Measurements from ENCODE around the gene SPAG17.

SPAG17 gene

DNA sequence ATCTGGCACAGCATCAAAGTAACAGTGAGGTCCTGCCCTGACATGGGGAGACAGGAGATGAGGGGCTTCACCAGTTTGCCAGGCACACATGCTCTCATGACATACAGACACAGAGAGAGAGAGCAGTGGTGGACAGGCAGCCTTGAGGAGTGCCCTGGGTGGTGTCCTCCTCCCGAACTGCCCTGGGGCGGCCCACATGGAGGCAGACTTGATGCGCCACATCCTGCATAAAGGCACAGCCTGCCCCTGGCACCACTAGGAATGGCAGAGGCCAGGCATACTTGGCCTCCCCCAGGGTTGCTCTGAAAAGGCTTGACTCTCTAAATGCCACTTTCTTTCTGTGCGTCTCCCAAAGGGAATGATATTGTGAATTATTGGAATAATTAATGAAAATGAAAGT, 67.5 kb downstream of the SPAG17 start:
- DNase-seq, result no peak

DNA sequence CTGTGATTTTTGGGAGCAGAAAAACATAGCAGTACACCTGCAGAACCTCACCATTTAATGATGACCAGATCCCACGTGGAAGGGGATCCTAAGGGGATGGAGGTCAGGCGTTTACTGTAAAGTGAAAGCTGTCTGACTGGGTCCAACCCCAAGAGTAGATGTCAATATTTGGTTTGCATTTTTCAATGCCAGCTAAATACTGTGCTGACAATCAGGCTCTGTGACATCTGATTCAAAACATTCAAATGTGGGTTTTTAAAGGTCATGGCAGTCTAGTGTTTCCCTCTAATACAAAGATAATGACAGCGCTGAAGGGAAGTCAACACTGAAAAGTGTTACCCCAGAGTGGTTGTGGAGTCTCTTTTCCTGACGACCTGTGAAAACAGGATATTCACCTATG, 68.1 kb downstream of the SPAG17 start:
- no peak for DNase-seq

DNA sequence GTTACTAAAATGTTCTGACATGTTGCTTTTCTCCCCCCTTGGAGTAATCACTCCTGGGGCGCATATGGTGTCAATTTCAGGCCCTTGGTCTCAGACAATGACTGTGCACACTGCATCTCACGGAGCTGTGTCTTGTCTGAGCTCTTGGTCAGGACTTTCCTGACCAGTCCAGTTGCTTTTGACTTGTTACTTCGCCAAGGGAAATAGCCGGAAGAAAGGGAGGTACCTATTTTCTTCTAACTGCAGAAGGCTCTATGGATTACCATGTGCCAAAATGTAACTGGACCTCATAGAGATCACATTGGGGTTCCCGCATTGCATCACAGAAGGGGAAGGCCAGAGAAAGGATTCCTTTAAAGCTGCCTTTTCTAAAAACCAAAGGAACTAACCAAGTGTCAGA, 68.6 kb downstream of the SPAG17 start:
- DNase-seq, result no peak

DNA sequence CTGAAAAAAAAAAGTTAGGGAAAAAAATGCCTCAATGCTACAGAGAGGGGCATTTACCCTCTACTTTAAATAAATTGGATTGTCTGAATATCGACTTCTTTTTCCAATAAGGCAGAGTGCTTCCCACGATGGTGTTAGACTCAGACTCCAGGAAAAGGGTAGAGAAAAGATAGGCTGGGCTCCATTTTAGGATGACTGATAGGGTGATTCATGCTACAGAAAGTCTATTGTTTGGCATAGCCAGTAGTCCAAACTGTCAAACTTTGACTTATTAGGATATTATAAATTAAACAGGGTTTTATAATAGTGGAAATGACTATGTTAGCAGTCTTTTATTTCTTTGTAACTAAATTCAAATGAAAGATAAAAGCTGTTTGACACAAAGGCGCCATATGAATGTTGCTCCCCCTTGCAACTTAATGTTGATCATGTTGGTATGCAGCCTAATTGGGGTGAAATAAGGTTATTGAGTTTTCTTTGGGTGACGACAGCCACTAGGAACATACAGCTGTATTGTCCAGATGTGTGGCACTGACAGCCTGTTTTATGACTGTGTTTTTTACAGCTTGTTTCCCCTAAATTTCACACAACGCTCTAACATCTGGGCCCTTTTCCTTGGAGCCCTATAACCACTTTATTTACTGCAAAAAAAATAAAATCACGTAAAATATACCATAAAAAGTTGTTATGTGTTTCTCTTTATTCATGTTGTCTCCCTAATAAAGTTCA, 69.3 kb downstream of the SPAG17 start:
- no peak for DNase-seq

DNA sequence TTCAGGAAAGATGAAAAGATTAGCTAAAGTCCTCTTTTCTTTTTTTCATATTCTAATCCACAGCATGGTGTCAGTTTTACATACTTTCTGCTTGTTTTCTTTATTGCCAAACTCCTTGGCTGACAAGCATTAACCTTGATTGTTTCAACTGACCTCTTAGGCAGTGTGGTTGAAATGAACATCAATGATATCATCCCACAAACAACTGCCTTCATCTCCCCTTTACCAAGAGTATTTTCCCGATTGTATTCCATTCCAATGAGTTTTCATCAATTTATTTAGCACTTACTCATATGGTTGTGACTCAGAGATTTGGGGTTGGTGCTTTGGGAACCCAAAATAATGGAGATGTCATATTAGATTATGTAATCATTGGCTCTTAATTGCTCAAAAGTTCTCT, 71.8 kb downstream of the SPAG17 start:
- DNase-seq, result no peak

DNA sequence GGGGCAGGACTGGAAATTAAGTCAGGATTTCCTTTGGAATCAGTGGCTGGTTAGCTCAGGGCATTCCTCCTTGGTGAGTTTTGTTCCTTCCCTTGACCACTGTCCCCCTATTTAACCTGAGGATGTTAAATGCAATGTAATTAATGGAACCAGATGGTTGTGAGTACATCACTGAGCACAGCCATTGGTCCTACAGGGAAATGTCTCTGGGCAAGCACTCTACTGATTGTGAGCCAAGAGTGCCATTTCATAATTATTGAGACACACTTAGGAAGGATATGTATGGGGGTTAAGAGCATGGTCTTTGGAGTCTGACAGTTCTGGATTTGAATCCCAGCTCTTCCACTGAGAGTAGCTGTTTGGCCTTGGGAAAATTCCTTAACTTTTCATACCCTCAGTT, 74.4 kb downstream of the SPAG17 start:
- no peak for DNase-seq

DNA sequence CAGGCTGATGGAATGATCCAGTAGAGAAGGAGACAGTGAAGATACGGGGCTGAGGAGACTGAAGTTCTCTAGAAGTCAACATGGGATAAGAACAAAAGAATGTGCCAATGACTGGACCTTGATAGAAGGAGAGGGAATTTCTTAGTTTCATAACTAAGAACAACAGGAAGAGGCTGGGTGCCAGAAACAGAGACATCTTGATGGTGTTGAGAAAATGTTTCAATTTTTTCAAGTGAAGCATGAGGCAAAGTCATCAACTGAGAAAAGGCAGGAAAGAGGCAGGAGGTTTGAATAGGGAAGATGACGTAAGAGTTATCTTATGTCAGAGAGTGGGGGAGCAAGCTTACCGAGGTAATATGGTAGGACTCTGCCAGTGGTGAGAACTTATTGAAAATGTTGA, 80.1 kb downstream of the SPAG17 start:
- DNase-seq, result no peak

DNA sequence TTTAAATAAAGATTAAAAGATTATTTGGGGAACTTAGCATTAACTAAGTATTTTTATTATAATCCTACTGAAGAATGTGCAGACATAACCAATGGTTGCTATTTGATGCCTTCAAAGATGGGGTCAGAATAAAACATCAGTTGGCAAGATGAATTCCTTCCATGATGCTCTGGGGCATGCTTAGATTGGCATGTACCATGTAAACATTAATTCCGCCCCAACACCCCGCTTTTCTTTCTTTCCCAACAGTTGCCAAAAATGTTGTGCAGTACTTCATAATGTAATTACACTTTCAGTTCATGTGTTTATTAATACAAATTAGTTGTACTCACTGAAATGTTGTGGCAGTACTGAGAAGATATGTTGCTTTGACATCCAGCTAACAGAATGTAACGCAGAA, 82.6 kb downstream of the SPAG17 start:
- no peak for DNase-seq

DNA sequence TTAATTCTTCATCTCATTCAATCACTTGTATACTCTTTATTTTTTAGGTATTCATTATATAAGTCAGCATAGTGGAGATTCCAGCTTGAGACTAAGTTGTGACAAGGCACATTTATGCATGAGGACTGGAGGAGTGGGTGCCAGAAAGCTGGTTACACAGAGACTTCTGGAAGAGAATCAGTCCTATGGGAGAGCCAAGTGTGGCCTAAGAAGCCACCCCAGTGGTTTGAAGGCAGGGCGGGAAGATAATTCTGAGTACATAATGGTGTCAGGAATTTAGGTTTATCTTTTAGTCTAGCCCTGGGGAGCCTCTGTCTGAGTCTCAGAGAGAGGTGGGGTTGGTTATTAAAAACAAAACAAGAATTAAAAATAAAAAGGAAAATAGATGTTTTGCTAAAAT, 83.0 kb downstream of the SPAG17 start:
- DNase-seq, result no peak

DNA sequence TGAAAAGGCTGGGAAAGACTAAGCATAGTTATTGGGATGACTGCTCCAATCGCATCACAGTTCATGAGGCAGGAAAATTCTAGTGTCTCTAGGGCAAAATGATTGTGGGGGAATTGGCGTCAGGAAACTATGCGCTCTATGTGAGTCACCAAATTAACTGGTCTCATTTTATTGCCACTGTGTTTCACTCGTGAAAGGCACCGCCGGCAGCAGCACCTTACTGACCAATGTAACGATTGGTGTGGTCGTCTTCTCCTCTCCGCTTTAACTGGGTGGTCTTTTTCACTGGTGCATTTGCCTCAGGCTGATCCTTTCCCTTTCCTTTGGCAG, 83.5 kb downstream of the SPAG17 start:
- no peak for DNase-seq

DNA sequence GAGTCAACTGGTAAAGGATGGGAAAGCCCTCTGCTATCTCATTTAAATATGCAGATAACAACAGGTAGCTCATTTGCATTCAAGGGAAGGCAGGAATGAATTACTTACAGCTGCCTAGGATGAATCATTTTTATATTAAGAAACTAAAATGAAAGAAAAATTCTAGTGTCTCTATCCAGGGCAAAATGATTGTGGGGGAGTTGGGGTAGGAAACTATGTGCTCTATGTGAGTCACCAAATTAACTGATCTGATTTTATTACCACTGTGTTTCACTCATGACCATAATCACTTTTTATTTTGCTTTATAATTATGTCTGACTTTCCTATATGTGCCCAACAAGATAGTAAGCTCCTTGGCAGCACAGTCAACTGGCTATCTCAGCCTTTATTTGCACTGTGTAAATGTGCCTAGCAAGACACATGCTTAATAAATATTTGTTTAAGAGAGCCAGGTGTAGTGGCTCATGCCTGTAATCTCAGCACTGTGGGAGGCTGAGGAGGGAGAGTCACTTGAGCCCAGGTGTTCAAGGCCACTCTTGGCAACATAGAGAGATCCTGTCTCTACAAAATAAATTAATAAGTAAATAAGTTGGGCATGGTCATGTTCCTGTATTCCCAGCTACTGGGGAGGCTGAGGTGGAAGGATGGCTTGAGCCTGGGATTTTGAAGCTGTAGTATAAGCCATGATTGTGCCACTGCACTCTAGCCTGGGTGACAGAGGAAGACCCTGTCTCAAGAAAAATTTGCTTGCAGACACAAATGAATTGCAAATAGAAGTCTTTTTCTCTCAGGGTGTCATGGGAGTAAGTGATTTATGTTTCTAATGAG, 84.1 kb downstream of the SPAG17 start:
- DNase-seq, result no peak

DNA sequence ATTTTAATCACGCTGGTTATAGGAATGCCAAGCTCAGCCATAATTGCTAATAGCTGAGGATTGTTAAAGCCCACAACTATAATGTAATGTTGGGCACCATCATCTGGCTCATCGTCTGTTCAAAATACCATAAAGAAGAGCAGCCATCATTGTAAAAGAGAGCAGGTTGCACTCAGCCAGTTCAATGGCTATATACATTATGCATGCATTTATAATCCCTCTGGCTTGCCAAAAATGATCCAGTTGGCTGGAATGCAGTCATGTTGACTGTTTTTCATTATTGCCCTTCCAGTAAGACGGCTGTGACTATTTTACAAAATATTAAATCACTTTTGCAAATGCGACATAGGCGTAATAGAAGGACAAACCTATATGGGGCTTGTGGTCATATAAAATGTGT, 85.3 kb downstream of the SPAG17 start:
- DNase-seq, result no peak

DNA sequence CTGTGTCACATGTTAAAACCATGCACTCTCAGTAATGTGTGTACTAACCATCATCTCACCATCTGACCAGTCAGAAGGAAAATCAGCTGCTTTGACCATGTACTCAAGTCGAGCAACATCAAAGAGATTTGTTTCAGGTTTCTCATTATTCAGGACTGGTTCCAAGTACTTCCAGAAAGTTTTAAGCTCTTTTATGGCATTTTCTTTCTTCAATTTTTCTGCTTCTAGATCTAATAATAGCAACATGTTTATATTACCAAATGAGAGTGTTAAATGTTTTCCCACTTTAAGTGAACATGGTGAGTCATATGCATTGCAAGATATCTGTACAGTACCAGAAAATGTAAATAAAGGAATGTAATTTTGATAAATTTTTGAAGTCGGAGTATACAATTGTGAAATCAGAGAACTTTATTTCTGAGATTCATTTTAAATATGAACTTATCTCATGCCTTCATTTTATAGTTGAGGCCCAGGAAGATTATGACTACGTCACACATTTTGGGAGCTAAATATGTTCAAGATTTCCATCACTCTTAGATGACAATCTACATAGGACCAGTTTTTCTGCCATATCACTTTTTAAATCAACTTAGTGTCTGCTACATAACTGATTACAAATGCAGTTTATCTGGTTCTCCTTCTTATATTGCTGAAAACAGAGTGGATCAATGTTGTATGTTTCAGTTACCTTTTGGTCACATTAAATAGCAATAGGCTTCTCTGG, 87.2 kb downstream of the SPAG17 start:
- no peak for DNase-seq

DNA sequence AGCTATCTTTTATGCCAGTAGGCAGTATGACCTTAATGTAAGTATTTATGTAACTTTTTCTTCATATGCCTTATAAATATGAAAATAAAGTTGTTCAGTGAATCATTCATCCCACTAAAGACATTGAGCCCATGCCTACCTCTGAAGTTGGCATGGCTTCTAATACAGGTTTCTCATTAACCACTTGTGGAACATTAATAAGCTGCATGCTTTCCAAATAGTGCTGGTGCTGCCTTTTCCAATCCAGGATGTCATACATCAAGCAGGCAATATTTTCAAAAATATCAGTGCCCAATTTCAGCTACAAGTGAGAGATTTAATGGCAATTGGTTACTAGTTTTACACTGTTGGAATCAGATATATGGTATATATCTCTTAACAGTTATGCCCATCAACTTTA, 92.0 kb downstream of the SPAG17 start:
- DNase-seq, result no peak

DNA sequence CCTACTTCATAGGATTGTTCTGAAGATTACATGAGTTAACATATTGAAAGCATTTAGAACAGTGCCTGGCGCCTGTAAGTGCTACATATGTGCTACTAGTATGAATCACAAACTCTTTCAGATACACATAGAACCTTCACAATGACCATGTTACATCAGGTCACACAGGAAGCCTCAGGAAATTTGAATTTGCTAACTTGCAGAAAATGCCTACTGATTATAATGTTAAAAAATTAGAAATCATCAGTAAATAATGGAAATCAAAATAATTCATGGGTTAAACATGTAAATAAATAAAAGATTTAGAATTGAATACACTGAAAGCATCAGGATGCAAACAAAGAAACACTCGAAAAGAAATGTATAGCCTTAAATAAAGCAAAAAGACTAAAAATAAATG, 94.9 kb downstream of the SPAG17 start:
- no peak for DNase-seq

DNA sequence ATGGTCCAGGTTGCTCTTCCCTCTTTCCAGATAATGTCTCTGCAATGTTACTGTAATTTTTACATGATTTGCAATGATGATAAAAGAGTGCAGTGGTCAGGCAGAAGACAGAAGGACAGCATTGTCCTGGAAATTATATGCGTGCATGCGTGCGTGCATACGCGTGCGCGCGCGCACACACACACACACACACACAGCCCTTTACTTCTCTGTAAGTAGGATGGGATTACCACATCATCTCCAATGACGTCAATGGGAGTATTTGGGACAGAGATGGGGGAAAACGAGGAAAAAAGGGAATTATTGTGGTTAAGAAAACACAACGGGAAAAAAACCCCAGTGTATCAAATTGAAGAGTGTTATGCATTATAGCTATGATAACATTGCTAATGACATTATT, 99.7 kb downstream of the SPAG17 start:
- no peak for DNase-seq

DNA sequence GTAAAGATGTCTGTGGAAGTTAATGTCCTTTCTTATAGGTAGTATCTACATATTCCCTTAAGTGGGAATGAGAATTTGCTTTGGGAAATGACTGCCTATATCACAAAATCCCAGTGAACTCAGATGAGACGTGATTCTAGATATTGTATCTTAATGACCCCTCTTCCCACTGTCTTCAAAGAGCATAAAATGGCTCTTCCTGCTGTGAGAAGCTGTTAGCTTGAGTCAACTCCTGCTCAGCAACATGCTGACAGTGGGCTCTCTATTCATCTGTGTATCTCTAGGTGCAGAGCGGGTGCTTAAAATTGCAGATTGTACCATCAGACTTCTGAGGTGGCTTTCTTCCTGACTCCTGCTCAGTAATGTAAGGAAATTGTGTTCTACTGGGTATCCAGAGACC, 100.6 kb downstream of the SPAG17 start:
- DNase-seq, result no peak

DNA sequence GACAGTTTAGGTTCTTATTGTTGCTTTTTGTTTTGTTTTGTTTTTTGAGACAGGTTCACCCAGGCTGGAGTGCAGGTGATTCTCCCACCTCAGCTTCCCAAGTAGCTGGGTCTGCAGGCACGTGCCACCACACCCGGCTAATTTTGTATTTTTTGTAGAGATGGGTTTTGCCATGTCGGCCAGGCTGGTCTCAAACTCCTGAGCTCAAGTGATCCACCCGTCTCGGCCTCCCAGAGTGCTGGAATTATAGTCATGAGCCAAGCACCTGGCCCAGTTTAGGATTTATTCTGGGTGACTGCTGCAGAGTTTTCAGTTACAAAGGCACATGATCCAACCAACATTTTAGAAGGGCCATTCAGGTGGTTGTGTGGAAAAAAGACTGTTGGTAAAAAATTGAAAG, 102.0 kb downstream of the SPAG17 start:
- no peak for DNase-seq

DNA sequence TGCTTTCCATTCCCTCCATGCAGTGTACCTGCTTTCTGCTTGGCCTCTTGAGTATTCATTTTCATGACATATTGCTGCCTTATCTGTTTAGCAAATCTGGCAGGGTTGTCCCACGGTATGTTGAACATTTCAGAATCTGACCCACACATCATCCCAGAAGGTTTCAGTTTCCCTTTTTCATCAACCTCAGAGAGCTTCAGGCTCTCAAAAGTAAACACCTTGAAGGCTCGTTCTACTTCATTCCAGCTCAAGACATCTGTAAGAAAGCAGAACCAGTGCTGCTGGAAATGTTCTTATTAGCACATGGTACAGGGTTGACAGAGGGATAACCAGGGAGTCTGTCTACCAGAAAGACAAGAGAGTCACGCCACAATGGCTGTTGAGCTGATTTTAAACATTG, 103.6 kb downstream of the SPAG17 start:
- no peak for DNase-seq

DNA sequence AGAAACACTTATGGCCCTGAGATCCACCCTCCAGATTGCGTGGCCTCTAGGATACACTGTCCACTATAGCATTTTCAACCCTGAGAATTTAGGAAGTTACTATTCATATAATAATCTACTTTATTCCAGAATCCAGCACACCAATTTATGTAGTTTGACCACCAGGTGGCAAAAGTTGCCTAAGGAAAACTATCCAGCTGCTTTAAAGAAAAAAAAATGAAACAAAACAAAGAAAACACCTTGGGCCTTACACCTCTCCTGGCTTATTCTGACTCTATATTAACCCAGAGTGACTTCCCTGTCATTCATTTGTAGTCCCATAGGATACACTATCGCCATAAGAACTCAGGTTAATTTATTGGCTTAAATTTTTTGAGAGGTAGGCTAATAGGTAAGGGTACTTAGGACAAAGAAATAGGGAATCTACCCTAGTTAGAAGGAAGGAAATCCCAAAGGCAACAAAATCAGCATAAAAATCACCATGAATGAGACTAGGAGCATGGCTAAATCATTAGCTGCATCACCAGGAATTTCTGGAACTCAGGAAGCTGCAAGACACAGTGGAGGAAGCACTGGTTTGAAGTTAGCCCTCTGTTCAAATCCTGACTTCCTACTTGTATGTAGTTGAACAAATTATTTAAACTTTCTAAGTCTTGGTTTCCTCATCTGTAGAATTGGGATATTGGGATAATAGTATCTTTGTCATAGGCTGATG, 107.5 kb downstream of the SPAG17 start:
- DNase-seq, result no peak

DNA sequence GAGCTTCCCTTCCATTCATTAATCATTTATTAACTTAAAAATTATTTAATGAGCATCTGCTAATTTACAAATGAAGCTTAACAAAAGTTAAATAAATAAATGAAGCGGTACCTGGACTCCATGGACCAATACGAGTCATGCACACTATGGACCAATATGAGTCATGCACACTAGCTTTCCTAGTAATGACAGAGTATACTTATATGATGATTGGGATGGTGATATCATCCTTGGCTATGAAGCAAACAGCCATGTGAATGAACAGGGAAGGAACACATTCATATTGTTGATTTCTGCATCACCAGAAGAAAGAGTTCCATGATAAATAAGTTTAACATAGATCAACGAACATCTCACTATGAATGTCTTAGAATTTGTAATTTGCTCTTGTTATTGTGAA, 109.9 kb downstream of the SPAG17 start:
- DNase-seq, result no peak

DNA sequence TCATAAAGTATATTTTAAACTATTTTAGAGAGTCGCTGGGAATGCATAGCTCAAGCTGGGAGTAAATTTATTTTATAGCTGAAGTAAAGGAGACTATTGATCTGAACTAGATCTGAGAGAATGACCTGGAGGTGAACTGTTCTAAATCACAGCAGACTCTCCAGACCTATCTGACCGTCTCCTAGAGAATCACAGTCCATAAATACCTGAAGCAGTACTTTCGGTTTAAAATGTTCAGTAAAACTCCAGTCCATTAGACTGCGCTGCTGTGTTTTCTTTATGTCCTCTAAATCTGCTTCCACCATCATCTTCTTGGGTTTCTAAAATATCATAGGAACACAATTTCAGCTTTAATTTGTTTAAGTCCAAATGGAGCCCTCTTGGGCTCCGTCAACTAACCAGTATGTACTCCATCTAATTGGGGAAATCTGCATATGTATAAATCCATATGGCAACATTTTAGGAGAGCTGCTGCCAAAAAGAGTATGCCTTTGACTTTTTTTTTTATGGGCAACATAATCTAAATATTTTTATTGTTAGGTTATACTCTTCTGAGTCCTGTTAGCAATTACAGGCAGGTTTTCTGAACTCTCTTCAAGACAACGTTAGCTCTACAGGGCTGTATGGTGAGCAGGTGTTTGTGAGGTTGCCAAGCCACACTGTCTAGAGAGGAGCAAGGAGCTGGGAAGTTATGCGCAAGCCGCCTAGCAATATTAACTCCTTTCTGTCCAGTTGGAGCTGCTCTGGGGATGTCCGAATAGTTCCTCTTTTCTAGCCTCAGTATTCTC, 111.2 kb downstream of the SPAG17 start:
- no peak for DNase-seq

DNA sequence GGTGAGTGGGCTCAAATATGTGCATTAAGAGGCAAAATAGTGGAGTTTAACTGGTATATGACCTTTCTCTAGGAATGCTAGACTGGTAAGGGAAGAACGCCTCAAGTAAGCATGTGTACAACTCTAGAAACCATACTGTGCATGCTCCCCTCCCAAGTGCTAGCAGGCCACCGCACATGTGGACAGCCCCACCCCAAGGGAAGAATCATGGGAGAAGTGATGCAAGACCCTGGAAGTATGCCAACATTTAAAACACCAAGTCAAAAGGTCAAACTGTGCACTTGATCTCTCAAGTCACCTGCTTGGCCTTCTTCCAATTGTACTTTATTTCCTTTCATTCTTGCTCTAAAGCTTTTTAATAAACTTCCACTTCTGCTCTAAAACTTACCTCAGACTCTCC, 135.0 kb downstream of the SPAG17 start:
- no peak for DNase-seq

All from activated CD4-positive, alpha-beta T cell treated with anti-CD3 and anti-CD28 coated beads, Interleukin-2, amount 50 U/mL, for 1 hour (primary cell).